HG03060 (cell line): Measurements from ENCODE around the gene VPS52.
"Not testable (repeated sequence)": the region's sequence is repeated elsewhere in the genome, so short reads cannot be mapped to it uniquely, and the experiment has no call there.

Experiments
- ATAC-seq: cut with Tn5 transposase; IDR thresholded peaks from one replicate; pipeline ENCODE4 v1.9.1; 2021; ENCODE audit warnings: low read depth, moderate number of reproducible peaks; ENCODE audit not compliant: unreplicated experiment

VPS52 gene

GRCh38 chr6:33280539-33280938 lies 8.9 kb upstream of the VPS52 start:
- no peak for ATAC-seq

DNA sequence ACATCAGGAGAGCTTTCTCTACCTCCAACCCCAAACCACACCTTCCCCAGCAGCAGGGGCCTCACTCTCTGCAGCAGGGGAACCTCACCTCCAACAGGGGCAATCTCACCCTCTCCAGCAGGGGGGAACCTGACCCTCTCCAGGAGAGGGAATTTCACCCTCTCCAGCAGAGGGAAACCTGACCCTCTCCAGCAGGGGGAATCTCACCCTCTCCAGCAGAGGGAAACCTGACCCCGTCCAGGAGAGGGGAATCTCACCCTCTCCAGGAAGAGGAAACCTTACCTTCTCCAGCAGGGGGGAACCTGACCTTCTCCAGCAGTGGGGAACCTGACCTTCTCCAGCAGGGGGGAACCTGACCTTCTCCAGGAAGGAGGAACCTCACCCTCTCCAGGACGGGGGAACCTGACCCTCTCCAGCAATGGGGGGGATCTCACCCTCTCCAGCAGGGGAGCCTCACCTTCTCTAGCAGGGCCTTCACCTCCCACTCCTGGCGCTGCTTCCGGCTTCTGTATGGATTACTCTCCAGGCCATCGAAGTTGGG lies 8.4 kb upstream of the VPS52 start:
- no peak for ATAC-seq

GRCh38 chr6:33279257-33279695 lies 7.6 kb upstream of the VPS52 start:
- ATAC-seq, result no peak

DNA sequence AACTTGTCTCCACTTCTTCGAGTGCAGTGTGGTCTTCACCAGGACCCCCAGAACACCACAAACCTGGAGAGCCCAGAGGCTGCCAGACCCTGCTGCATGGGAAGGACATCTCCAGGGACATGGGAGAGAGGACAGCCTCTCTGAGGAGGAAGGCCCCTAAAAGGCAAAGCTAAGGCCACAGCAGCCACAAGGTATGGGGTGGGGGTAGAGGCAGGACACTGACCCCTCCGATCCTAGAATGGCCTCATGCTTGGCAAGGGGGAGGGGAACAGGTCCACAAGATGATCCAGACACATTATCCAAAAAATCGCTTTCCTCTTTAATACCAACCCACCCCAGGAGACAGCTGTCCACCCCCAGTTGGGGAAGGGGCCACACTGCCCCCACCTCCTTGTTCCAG lies 7.1 kb upstream of the VPS52 start:
- no peak for ATAC-seq

- ATAC-seq, result no peak
Observed at GRCh38 chr6:33278392-33278741, 6.7 kb upstream of the VPS52 start.

GRCh38 chr6:33277663-33278391 lies 6.2 kb upstream of the VPS52 start:
- ATAC-seq, result no peak

DNA sequence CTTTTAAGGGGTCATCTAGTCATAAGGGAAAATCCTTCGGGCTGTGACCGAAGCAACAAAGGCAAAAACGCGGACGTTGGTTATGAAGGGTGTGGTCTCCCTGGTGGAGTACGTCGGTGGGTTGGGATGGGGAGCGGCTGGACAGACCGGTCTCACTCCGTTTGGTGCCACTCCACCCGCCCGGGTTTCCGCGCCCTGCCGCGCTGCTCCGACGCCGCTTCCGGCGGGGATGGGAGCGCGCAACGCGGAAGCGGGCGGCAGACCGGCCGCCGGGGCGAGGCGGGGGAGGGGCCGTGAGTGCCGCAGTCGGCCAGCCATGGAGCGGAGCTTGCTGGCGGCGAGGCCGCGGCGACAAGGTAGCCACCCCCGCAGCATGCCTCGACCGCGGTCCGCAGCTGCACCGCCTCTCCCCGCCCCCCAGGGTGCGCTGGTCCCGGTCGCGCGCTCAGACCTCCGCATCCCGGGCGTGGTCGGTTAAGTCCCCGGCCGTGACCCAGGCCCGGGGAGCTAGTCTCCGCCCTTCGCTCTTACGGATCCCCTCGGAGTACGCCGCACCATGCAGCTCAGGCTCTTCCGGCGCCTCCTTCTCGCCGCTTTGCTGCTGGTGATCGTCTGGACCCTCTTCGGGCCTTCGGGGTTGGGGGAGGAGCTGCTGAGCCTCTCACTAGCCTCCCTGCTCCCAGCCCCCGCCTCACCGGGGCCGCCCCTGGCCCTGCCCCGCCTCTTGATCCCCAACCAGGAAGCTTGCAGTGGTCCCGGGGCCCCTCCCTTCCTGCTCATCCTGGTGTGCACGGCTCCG lies 5.4 kb upstream of the VPS52 start, which contains the start of gene B3GALT4:
Gene B3GALT4 (plus strand): TSS at position 260 of the 799 bp plus-strand sequence. CDS start 297 bp downstream, at position 557.
- no peak for ATAC-seq

DNA sequence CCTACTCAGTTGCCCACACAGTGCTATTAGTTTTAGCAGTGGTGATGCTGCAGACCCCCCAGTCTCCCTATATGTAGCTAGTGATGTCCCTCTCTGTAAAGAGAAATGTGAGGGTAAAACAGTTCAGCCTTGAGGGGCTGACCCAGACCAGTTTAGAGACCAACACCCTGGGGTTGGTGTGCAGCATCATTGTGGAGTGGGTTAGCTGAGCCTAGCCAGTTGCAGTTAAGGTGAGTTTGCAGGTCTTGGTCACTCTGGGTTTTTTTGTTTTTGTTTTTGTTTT lies 4.8 kb upstream of the VPS52 start:
- no peak for ATAC-seq

GRCh38 chr6:33275795-33276580 lies 4.3 kb upstream of the VPS52 start:
- ATAC-seq, result not testable (repeated sequence)

GRCh38 chr6:33273924-33274902 lies 2.5 kb upstream of the VPS52 start:
- no peak for ATAC-seq

- no peak for ATAC-seq
Observed at GRCh38 chr6:33273129-33273923, 1.6 kb upstream of the VPS52 start.

- no peak for ATAC-seq
Observed at GRCh38 chr6:33272275-33273128, 826 bp upstream of the VPS52 start.

GRCh38 chr6:33271117-33271467 lies 584 bp downstream of the VPS52 start:
- peak; percentile 13 for ATAC-seq

GRCh38 chr6:33264015-33264414 lies 7.7 kb downstream of the VPS52 start:
- ATAC-seq, result no peak

DNA sequence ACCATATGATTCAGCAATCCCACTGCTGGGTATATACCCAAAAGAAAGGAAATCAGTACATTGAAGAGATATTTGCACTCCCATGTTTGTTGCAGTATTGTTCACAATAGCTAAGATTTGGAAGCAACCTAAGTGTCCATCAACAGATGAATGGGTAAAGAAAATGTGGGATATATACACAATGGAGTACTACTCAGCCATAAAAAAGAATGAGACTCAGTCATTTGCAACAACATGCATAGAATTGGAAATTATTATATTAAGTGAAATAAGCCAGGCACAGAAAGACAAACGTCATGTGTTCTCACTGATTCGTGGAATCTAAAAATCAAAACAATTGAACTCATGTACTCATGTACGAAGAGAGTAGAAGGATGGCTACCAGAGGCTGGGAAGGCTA lies 9.2 kb downstream of the VPS52 start:
- not testable (repeated sequence) for ATAC-seq

GRCh38 chr6:33259032-33259431 lies 12.6 kb downstream of the VPS52 start:
- no peak for ATAC-seq

DNA sequence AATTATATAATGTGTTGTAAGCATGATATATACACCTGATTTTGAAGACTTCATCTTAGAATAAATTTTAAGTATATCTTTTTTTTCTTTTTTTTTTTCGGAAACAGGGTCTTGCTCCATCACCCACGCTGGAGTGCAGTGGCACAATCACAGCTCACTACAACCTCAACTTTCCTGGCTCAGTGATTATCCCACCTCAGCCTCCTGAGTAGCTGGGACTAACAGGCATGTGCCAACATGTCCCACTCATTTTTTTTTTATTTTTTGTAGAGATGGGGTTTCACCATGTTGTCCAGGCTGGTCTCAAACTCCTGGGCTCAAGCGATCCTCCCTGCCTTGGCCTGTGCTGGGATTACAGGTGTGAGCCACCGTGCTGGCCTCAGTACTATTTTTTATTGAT lies 17.1 kb downstream of the VPS52 start:
- ATAC-seq, result no peak

DNA sequence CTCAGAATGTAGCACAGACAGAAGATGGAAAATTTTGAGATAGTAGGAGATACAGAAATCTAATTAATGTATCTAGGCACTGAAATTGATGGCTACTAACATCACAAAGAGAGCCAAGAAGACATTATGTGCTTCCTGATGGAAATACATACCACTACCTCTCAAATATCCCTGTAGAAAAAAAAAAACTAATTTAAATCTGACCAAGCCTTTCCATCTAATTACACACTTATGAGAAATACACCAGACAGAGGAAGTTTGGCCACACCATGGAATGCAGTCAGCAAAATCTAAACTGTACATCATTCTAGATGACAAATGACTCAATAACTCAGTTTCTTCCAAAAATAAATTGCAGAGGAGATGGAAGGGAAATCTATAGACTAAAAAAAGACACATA lies 18.9 kb downstream of the VPS52 start:
- ATAC-seq, result no peak
